H1 (cell line): Measurements from ENCODE around the gene RRAGC. TPM values are rescaled to one million over a fixed set of nuclear protein-coding genes. Genes with fewer than 3 reads are reported as not detected.

Experiments used
- CTCF ChIA-PET: fragments of 300-600 bp; sonication (Branson Sonifier 250); formaldehyde crosslinking; loops from one replicate; lab custom pipeline; 2021; ENCODE audit not compliant: partially characterized antibody; lab: Charles Lee
- POLR2A ChIA-PET: fragments of 300-600 bp; sonication (Branson Sonifier 250); formaldehyde crosslinking; loops from one replicate; lab custom pipeline; 2021; ENCODE audit warnings: inconsistent platforms; ENCODE audit not compliant: partially characterized antibody; lab: Charles Lee
- DNase-seq, 2 experiments: peaks; one replicate each; pipeline versions ENCODE4 v3.0.0 to v3.0.0-alpha.2; 2010 to 2022; ENCODE audit warnings: low spot score in 2 of 2, low read depth in 1 of 2, mixed read lengths in 1 of 2
- FAIRE-seq: peaks from 2 replicates; lab custom pipeline; 2011; peaks lifted over from hg19 to GRCh38; lab: Jason Lieb, UNC
- H2AFZ ChIP-seq: 2 replicates; pipeline ENCODE4 v1.8.1; 2012; ENCODE audit warnings: low read length, inconsistent platforms
- H2AK5ac ChIP-seq: 2 replicates; pipeline ENCODE4 v1.6.1; 2013; ENCODE audit warnings: low read depth, low read length
- H2BK120ac ChIP-seq: replicated peaks from 2 replicates; pipeline ENCODE3; 2013; ENCODE audit warnings: low read depth, low read length, inconsistent platforms
- H2BK12ac ChIP-seq: 2 replicates; pipeline ENCODE4 v1.6.1; 2013; ENCODE audit warnings: low read depth, low read length
- H2BK15ac ChIP-seq: 2 replicates; pipeline ENCODE4 v1.6.1; 2013; ENCODE audit warnings: low read length
- H2BK20ac ChIP-seq: 2 replicates; pipeline ENCODE4 v1.6.1; 2013; ENCODE audit warnings: low read length
- H2BK5ac ChIP-seq: 2 replicates; pipeline ENCODE4 v1.6.1; 2013; ENCODE audit warnings: low read depth, low read length
- H3K14ac ChIP-seq: 2 replicates; pipeline ENCODE4 v1.6.1; 2013; ENCODE audit warnings: inconsistent platforms; ENCODE audit not compliant: insufficient read length
- H3K18ac ChIP-seq: 2 replicates; pipeline ENCODE4 v1.6.1; 2013; ENCODE audit warnings: low read length; ENCODE audit errors: extremely low read depth
- H3K23ac ChIP-seq: 2 replicates; pipeline ENCODE4 v1.6.1; 2013; ENCODE audit warnings: inconsistent platforms; ENCODE audit not compliant: insufficient read length
- H3K23me2 ChIP-seq: 2 replicates; pipeline ENCODE4 v1.6.1; 2013; ENCODE audit warnings: low read depth, low read length
- H3K27ac ChIP-seq: 2 replicates; pipeline ENCODE4 v1.6.1; 2011; ENCODE audit warnings: low read depth, low read length, inconsistent platforms
- H3K27me3 ChIP-seq, 4 experiments: replicated peaks in 1 of 4; 1 replicate in 1 of 4; 2 replicates in 3 of 4; pipeline versions ENCODE4 v1.6.1 to v1.8.1; 2011 to 2013; ENCODE audit warnings: low read length in 3 of 4, mild to moderate bottlenecking in 3 of 4, inconsistent platforms in 2 of 4, mixed read lengths in 2 of 4, moderate library complexity in 1 of 4; ENCODE audit not compliant: control insufficient read depth in 3 of 4, insufficient read depth in 3 of 4; ENCODE audit errors: extremely low read depth in 1 of 4
- H3K36me3 ChIP-seq, 4 experiments: 2 replicates each; pipeline versions ENCODE4 v1.6.1 to v1.8.1; 2011 to 2013; ENCODE audit warnings: mild to moderate bottlenecking in 4 of 4, low read length in 3 of 4, moderate library complexity in 2 of 4, control low read depth in 1 of 4, inconsistent platforms in 1 of 4; ENCODE audit not compliant: insufficient read depth in 4 of 4, control insufficient read depth in 2 of 4
- H3K4ac ChIP-seq: replicated peaks from 2 replicates; pipeline ENCODE3; 2013; ENCODE audit warnings: low read length, low read depth, mixed read lengths, inconsistent platforms; ENCODE audit not compliant: insufficient read length
- H3K4me1 ChIP-seq, 4 experiments: replicated peaks in 1 of 4; 1 replicate in 1 of 4; 2 replicates in 3 of 4; pipeline versions ENCODE4 v1.6.1 to v1.8.1; 2011 to 2013; ENCODE audit warnings: low read length in 3 of 4, inconsistent platforms in 2 of 4, mixed read lengths in 1 of 4; ENCODE audit not compliant: insufficient read depth in 4 of 4, control insufficient read depth in 3 of 4
- H3K4me2 ChIP-seq, 2 experiments: 2 replicates each; pipeline versions ENCODE4 v1.6.1 to v1.8.1; 2011 to 2013; ENCODE audit warnings: low read depth in 2 of 2, low read length in 2 of 2, control low read depth in 1 of 2, inconsistent platforms in 1 of 2, mild to moderate bottlenecking in 1 of 2; ENCODE audit not compliant: insufficient read depth in 1 of 2
- H3K4me3 ChIP-seq, 4 experiments: fragments of 200-600, 300-600 bp in 1 of 4; sonication (generic), shearing (Covaris generic), sonication (Bioruptor Twin) in 1 of 4; 2 replicates each; pipeline versions ENCODE4 v1.5.1 to v1.8.1; 2011 to 2016; ENCODE audit warnings: low read length in 4 of 4, low read depth in 3 of 4, control low read depth in 2 of 4, inconsistent platforms in 2 of 4, mild to moderate bottlenecking in 2 of 4, mixed read lengths in 1 of 4, moderate library complexity in 1 of 4; ENCODE audit not compliant: insufficient read depth in 2 of 4; ENCODE audit errors: extremely low read depth in 1 of 4
- H3K56ac ChIP-seq: replicated peaks from 2 replicates; pipeline ENCODE3; 2013; ENCODE audit warnings: low read depth, mild to moderate bottlenecking, mixed read lengths, low read length, inconsistent platforms; ENCODE audit not compliant: insufficient read length
- H3K79me1 ChIP-seq: 2 replicates; pipeline ENCODE4 v1.6.1; 2013; ENCODE audit warnings: low read depth, low read length, control low read depth
- H3K79me2 ChIP-seq, 2 experiments: 2 replicates each; pipeline versions ENCODE4 v1.6.1 to v1.8.1; 2012 to 2013; ENCODE audit warnings: low read length in 2 of 2, mild to moderate bottlenecking in 2 of 2, inconsistent platforms in 1 of 2; ENCODE audit not compliant: insufficient read depth in 2 of 2, control insufficient read depth in 1 of 2
- H3K9ac ChIP-seq, 4 experiments: replicated peaks in 1 of 4; 1 replicate in 1 of 4; 2 replicates in 3 of 4; pipeline versions ENCODE4 v1.6.1 to v1.8.1; 2011 to 2013; ENCODE audit warnings: low read depth in 3 of 4, low read length in 3 of 4, control low read depth in 2 of 4, mild to moderate bottlenecking in 2 of 4, moderate library complexity in 2 of 4, inconsistent platforms in 1 of 4; ENCODE audit errors: extremely low read depth in 1 of 4
- H3K9me3 ChIP-seq, 2 experiments: 2 replicates each; pipeline versions ENCODE4 v1.6.1 to v1.8.1; 2012 to 2013; ENCODE audit warnings: mild to moderate bottlenecking in 2 of 2, moderate library complexity in 2 of 2, control low read depth in 1 of 2, inconsistent platforms in 1 of 2, low read depth in 1 of 2, low read length in 1 of 2, mixed read lengths in 1 of 2; ENCODE audit not compliant: insufficient read depth in 2 of 2
- H4K20me1 ChIP-seq, 2 experiments: replicated peaks in 1 of 2; 2 replicates each; pipeline versions ENCODE3 to v1.8.1; 2011 to 2013; ENCODE audit warnings: inconsistent platforms in 2 of 2, low read length in 2 of 2, mild to moderate bottlenecking in 1 of 2; ENCODE audit not compliant: insufficient read depth in 2 of 2, control insufficient read depth in 1 of 2
- H4K5ac ChIP-seq: 2 replicates; pipeline ENCODE4 v1.6.1; 2013; ENCODE audit warnings: low read length, low read depth, mixed read lengths, inconsistent platforms; ENCODE audit not compliant: insufficient read length
- H4K8ac ChIP-seq: 2 replicates; pipeline ENCODE4 v1.8.0; 2013; ENCODE audit warnings: mild to moderate bottlenecking, moderate library complexity, low read length, inconsistent platforms; ENCODE audit not compliant: insufficient read depth; ENCODE audit errors: extremely low read depth
- H4K91ac ChIP-seq: replicated peaks from 2 replicates; pipeline ENCODE3; 2013; ENCODE audit warnings: low read length, mixed read lengths, inconsistent platforms; ENCODE audit not compliant: insufficient read length
- ASH2L ChIP-seq: fragments of 200-600, 300-600 bp; sonication (generic); IDR thresholded peaks from one replicate; pipeline ENCODE4 v1.7.1; 2017; ENCODE audit warnings: low read length
- HDAC2 ChIP-seq, 2 experiments: fragments of 300-600 bp in 1 of 2; sonication (generic) in 1 of 2; IDR thresholded peaks; 2 replicates each; pipeline ENCODE4 v1.6.1; 2011 to 2012; ENCODE audit warnings: low read depth in 2 of 2, low read length in 2 of 2, mild to moderate bottlenecking in 2 of 2, moderate library complexity in 2 of 2, borderline replicate concordance in 1 of 2, inconsistent platforms in 1 of 2
- KDM5A ChIP-seq: fragments of 200-600 bp; IDR thresholded peaks from 2 replicates; pipeline ENCODE4 v1.7.1; 2012; ENCODE audit warnings: mild to moderate bottlenecking, low read length, inconsistent platforms, mixed read lengths
- POLR2AphosphoS5 ChIP-seq: IDR thresholded peaks from 2 replicates; pipeline ENCODE4 v1.6.1; 2011; ENCODE audit warnings: low read depth, low read length
- RFX5 ChIP-seq: IDR thresholded peaks from 2 replicates; pipeline ENCODE4 v1.6.1; 2011; ENCODE audit warnings: low read depth, low read length, improper control_type of control experiment, borderline replicate concordance
- SRF ChIP-seq: IDR thresholded peaks from 2 replicates; pipeline ENCODE4 v1.6.1; 2011; ENCODE audit warnings: mild to moderate bottlenecking, low read depth, low read length, moderate library complexity
- WGBS, 2 experiments: shearing (Covaris generic) in 1 of 2; methylation state at CpG; one replicate each; pipeline versions ENCODE4 v1.1.6 to v1.1.7; 2013 to 2015; ENCODE audit warnings: low lambda C conversion rate in 2 of 2, mixed read lengths in 2 of 2, inconsistent platforms in 1 of 2, low coverage in 1 of 2, missing lambda C conversion rate in 1 of 2; ENCODE audit not compliant: insufficient replicate concordance in 2 of 2, insufficient coverage in 1 of 2, insufficient read length in 1 of 2; ENCODE audit errors: extremely low coverage in 1 of 2, missing lambda C conversion rate in 1 of 2; 5-methylcytosine and 5-hydroxymethylcytosine counted together
- polyA plus RNA-seq, 7 experiments: library from polyadenylated mRNA; depleted of rRNA in 3 of 7; stranded (reverse) in 5 of 7; unstranded in 2 of 7; fragments of >200 nt in 5 of 7; fragments of 200-250 nt in 2 of 7; gene quantifications; 1 replicate in 5 of 7; 2 replicates in 1 of 7; 4 replicates in 1 of 7; pipeline versions ENCODE4 v1.2.1 to v1.2.3, GENCODE V29; 2011 to 2013; ENCODE audit warnings: missing spikeins in 2 of 7, mixed read lengths in 2 of 7
- total RNA-seq: library from RNA; stranded (reverse); fragmentation: NEBNext Ultra II Directional; extraction: Animal tissue kit (Norgen Biotek cat#: 25700); gene quantifications from 2 replicates; pipeline ENCODE4 v1.2.1, GENCODE V29; 2021

Gene RRAGC
- total and polyA plus RNA-seq, 2 of the 8 experiments (the other 6 are each of a cell fraction or from before 2014, with no cell fraction given), result 12.0 to 16.5 TPM

DNA sequence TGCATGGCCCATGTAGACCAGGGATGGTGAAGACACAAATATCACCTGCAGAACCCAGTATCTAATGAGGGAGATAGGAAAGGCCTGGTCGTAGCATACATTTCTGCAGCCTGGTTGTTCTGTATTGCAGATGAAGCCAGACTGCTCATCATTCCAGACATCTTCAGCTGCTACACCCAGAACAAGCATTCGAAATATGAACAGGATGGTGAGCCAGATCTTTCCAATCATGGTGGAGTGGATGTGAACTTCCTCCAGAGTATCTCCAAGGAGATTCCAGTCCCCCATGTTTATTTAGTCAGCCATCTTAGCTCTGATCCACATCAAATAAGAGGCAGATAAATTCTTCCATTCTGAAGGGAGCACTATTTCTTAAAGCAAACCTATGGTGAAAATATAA is 16.2 kb upstream of the RRAGC start:
- H3K9me3 ChIP-seq, result no peaks in the 10 kb centered on the region
- no peak overlapping the region for H3K4me2 ChIP-seq
- H3K27ac ChIP-seq, result no peak overlapping the region
- no peaks in the 10 kb centered on the region; a peak in 1 of 4 replicates for H3K79me2 ChIP-seq
- TF ChIP-seq RFX5, result no peak
- no peak for TF ChIP-seq ASH2L
- TF ChIP-seq HDAC2 (IDR thresholded peaks at IDR 0.05; ENCODE audit: borderline replicate concordance in 1 of 2, low read depth in 2 of 2, low read length in 2 of 2), result no peak
- no peak for TF ChIP-seq KDM5A
- TF ChIP-seq POLR2AphosphoS5, result no peak
- TF ChIP-seq SRF, result no peak
- no peak overlapping the region for H2AK5ac ChIP-seq
- no peak overlapping the region for H4K5ac ChIP-seq
- no peak overlapping the region for H3K4me3 ChIP-seq
- WGBS, 2 experiments, result 87% methylated on average over 2 of the region's 2 CpGs; no CpG with 5 or more reads in 1 of the 2 experiments
- H3K23ac ChIP-seq, result no peak overlapping the region
- no peak overlapping the region for H2BK5ac ChIP-seq
- H4K91ac ChIP-seq, result no peak overlapping the region
- FAIRE-seq (no peak), DNase-seq (no peak)
- no peak overlapping the region for H4K8ac ChIP-seq
- no peak overlapping the region for H3K18ac ChIP-seq
- H3K56ac ChIP-seq, result no peak overlapping the region
- H3K36me3 ChIP-seq, result no peaks in the 10 kb centered on the region
- H2BK15ac ChIP-seq, result no peak overlapping the region
- H2BK12ac ChIP-seq, result no peak overlapping the region
- CTCF ChIA-PET, result interaction anchor here (0.6 to 1.1 kb wide), 3 partner anchors 16 to 88 kb away, joined by 3 read pairs; no protein-coding TSS in a partner anchor
- no peak overlapping the region for H3K4ac ChIP-seq
- H3K27me3 ChIP-seq, result no peaks in the 10 kb centered on the region
- H4K20me1 ChIP-seq, result no peaks in the 10 kb centered on the region
- H3K79me1 ChIP-seq, result no peaks in the 10 kb centered on the region
- no peak overlapping the region for H2BK20ac ChIP-seq
- H3K14ac ChIP-seq, result no peak overlapping the region
- peaks cover 6% of the 10 kb centered on the region; the same call in 1 of the 2 replicates for H3K23me2 ChIP-seq
- POLR2A ChIA-PET, result interaction anchor here (1.4 kb wide), 1 partner anchor 130 kb away, joined by 3 read pairs; no protein-coding TSS in a partner anchor
- peaks cover 0 to 3% (median under 1%) of the 10 kb centered on the region in 4 experiments; a peak in 3 of 7 replicates for H3K4me1 ChIP-seq
- no peak overlapping the region for H3K9ac ChIP-seq
- no peak overlapping the region for H2AFZ ChIP-seq
- H2BK120ac ChIP-seq, result no peak overlapping the region
